Astrocyte of the cerebellum (primary cell): ENCODE results near the gene MRPL54.

ENCODE experiments used
- DNase-seq: peaks from one replicate; pipeline ENCODE4 v3.0.0-alpha.2; 2011; ENCODE audit warnings: low read depth
- H3K4me3 ChIP-seq: 2 replicates; pipeline ENCODE4 v1.5.1; 2011; ENCODE audit warnings: mild to moderate bottlenecking, low read depth, low read length, moderate library complexity
- CTCF ChIP-seq: IDR thresholded peaks from 2 replicates; pipeline ENCODE4 v1.5.1; 2012; ENCODE audit warnings: low read length, low read depth, moderate library complexity, mild to moderate bottlenecking; ENCODE audit errors: missing control alignments
- in situ Hi-C: cut with HindIII; loops from 2 replicates; pipeline ENCODE4 v1.10.0; 2017; ENCODE audit warnings: low sequenced_read_pairs

Gene MRPL54

GRCh38 chr19:3784607-3785450 lies 22.3 kb downstream of the MRPL54 start:
- TF ChIP-seq CTCF: no peak

GRCh38 chr19:3785451-3785937 lies 23.0 kb downstream of the MRPL54 start:
- TF ChIP-seq CTCF: no peak
- DNase-seq: no peak
- no peak overlapping the region for H3K4me3 ChIP-seq
- in situ Hi-C loops: no loop called here

More at GRCh38 chr19:3784607-3785450, 22.3 kb downstream of the MRPL54 start:
- in situ Hi-C loops: no loop called here
- DNase-seq: no peak
- no peak overlapping the region for H3K4me3 ChIP-seq

GRCh38 chr19:3785938-3786824 lies 23.7 kb downstream of the MRPL54 start, which contains the start of gene MATK:
Gene MATK (minus strand): TSS chr19:3786381. CDS start chr19:3785135, 1,246 bp downstream.
- no peak for TF ChIP-seq CTCF
- no peak for DNase-seq
- no peak within 1 kb of the TSS for H3K4me3 ChIP-seq
- in situ Hi-C loops: no loop called here

GRCh38 chr19:3788996-3789778 lies 26.7 kb downstream of the MRPL54 start:
- in situ Hi-C loops: no loop called here
- TF ChIP-seq CTCF: no peak
- no peak overlapping the region for H3K4me3 ChIP-seq
- DNase-seq: no peak

- DNase-seq: no peak
- in situ Hi-C loops: no loop called here
- no peak overlapping the region for H3K4me3 ChIP-seq
- no peak for TF ChIP-seq CTCF
Measured at GRCh38 chr19:3790209-3790734, 27.8 kb downstream of the MRPL54 start.

- H3K4me3 ChIP-seq: no peak overlapping the region
- TF ChIP-seq CTCF: no peak
- in situ Hi-C loops: no loop called here
- no peak for DNase-seq
Measured at GRCh38 chr19:3790941-3791340, 28.5 kb downstream of the MRPL54 start.
